DOHH2 (cell line): ENCODE results near the gene ATF2.

Experiments used
- EZH2phosphoT487 ChIP-seq: fragments of 200-600 bp; sonication (generic); IDR thresholded peaks from 2 replicates; pipeline ENCODE4 v1.6.1; 2017; ENCODE audit warnings: borderline replicate concordance, mild to moderate bottlenecking, antibody characterized with exemption, low read length, moderate library complexity, mixed read lengths
- TF ChIP-seq, protein P1 (sequence below): fragments of 200-600 bp; sonication (generic); IDR thresholded peaks from one replicate; pipeline ENCODE4 v1.5.1; 2014; ENCODE audit warnings: antibody characterized with exemption, mild to moderate bottlenecking, low read depth, low read length; ENCODE audit not compliant: poor library complexity, severe bottlenecking

- TF ChIP-seq, protein P1, sequence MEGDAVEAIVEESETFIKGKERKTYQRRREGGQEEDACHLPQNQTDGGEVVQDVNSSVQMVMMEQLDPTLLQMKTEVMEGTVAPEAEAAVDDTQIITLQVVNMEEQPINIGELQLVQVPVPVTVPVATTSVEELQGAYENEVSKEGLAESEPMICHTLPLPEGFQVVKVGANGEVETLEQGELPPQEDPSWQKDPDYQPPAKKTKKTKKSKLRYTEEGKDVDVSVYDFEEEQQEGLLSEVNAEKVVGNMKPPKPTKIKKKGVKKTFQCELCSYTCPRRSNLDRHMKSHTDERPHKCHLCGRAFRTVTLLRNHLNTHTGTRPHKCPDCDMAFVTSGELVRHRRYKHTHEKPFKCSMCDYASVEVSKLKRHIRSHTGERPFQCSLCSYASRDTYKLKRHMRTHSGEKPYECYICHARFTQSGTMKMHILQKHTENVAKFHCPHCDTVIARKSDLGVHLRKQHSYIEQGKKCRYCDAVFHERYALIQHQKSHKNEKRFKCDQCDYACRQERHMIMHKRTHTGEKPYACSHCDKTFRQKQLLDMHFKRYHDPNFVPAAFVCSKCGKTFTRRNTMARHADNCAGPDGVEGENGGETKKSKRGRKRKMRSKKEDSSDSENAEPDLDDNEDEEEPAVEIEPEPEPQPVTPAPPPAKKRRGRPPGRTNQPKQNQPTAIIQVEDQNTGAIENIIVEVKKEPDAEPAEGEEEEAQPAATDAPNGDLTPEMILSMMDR = no peak
- no peak for TF ChIP-seq EZH2phosphoT487
Measured at GRCh38 chr2:175206866-175207265, 38.9 kb upstream of the ATF2 start.
